Esophagus (tissue), 2 donors: ENCODE data around the gene ARID5B. TPM values are rescaled to one million over a fixed set of nuclear protein-coding genes. Genes with fewer than 3 reads are reported as not detected.
A peak's percentile ranks its signal among the peaks of the same experiment; 100 is the strongest.

Source experiments
- H3K27ac ChIP-seq, 2 donors: one replicate each; pipeline ENCODE4 v1.5.1; 2013; ENCODE audit warnings: low read depth in 2 of 2, mild to moderate bottlenecking in 2 of 2, inconsistent platforms in 1 of 2, low read length in 1 of 2, moderate library complexity in 1 of 2
- H3K27me3 ChIP-seq, 2 donors: one replicate each; pipeline ENCODE4 v1.6.1; 2013; ENCODE audit warnings: low read length in 2 of 2, control low read depth in 1 of 2, mild to moderate bottlenecking in 1 of 2; ENCODE audit not compliant: insufficient read depth in 2 of 2, control insufficient read depth in 1 of 2
- H3K36me3 ChIP-seq, 2 donors: one replicate each; pipeline ENCODE4 v1.6.1; 2013; ENCODE audit warnings: low read length in 1 of 2; ENCODE audit not compliant: control insufficient read depth in 2 of 2, insufficient read depth in 2 of 2
- H3K4me1 ChIP-seq, 2 donors: one replicate each; pipeline ENCODE4 v1.6.1; 2013; ENCODE audit warnings: low read length in 1 of 2; ENCODE audit not compliant: control insufficient read depth in 2 of 2, insufficient read depth in 2 of 2
- H3K4me3 ChIP-seq, 2 donors: one replicate each; pipeline ENCODE4 v1.5.1; 2013; ENCODE audit warnings: low read length in 2 of 2, mild to moderate bottlenecking in 2 of 2, low read depth in 1 of 2, moderate library complexity in 1 of 2
- H3K9me3 ChIP-seq, 2 donors: one replicate each; pipeline ENCODE4 v1.6.1; 2013; ENCODE audit warnings: mild to moderate bottlenecking in 2 of 2, low read depth in 1 of 2, low read length in 1 of 2, moderate library complexity in 1 of 2; ENCODE audit not compliant: control insufficient read depth in 2 of 2, insufficient read depth in 1 of 2
- WGBS, 2 donors: extraction: QIAGEN DNeasy Blood & Tissue Kit; methylation state at CpG; one replicate each; pipeline ENCODE4 v1.1.7; 2013; 5-methylcytosine and 5-hydroxymethylcytosine counted together
- polyA plus RNA-seq, 2 donors: library from polyadenylated mRNA; stranded (reverse); fragments of 200-250 nt; gene quantifications; one replicate each; pipeline ENCODE4 v1.2.3, GENCODE V29; 2013
- donor health status: healthy with polysubstance abuse.
- donor health status: Bipolar disorder and iron deficiency.

ARID5B gene
- polyA plus RNA-seq, 2 donors, result 6.7 to 7.7 TPM

DNA sequence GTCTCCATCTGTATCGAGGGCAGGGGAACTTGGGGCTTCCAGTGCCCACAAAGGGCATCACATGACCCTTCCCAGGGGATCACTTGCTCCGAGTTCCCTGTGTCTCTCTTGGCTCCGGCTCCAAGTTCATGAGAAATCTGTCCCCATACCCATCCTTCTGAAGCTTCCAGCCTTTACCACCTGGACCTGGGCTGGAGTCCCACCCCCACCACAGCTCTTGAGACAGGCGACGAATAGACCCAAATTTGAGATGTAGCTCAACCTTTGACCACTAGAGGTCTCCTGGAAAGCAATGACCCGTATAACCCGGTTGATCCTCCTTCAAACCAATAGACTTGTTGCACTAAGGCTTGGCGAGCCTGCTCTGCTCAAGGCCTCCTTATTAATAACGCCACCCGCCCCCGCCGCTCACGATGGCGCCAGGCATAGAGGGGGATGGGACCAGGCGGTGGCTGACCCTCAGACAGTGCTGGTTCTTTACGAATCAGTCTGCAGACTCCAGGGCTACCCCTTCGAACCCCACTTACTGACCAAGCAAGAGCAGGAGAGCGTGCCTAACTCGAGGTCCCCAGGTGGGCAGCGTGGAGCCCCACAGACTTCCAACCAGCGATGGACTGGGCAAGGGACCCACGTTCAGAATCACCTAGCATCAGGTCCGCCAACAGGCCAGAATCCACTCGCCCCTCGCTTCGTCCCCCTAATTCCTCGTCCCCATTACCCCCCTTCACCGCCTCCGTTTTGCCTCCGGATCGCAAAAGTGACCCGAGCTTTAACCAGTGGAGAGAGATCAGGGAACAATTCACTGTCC lies 4.4 kb upstream of the ARID5B start:
- no peaks in the 10 kb centered on the region for H3K9me3 ChIP-seq
- 22 to 33% methylated on average over 32 of the region's 32 CpGs for WGBS, 2 donors
- H3K4me3 ChIP-seq, result peak overlapping the region; percentile 30 to 43
- H3K4me1 ChIP-seq, result peaks cover 3 to 5% of the 10 kb centered on the region in 2 donors
- H3K36me3 ChIP-seq, result no peaks in the 10 kb centered on the region
- peak overlapping the region in 1 of 2 donors; percentile 46 for H3K27ac ChIP-seq
- H3K27me3 ChIP-seq, result no peaks in the 10 kb centered on the region

DNA sequence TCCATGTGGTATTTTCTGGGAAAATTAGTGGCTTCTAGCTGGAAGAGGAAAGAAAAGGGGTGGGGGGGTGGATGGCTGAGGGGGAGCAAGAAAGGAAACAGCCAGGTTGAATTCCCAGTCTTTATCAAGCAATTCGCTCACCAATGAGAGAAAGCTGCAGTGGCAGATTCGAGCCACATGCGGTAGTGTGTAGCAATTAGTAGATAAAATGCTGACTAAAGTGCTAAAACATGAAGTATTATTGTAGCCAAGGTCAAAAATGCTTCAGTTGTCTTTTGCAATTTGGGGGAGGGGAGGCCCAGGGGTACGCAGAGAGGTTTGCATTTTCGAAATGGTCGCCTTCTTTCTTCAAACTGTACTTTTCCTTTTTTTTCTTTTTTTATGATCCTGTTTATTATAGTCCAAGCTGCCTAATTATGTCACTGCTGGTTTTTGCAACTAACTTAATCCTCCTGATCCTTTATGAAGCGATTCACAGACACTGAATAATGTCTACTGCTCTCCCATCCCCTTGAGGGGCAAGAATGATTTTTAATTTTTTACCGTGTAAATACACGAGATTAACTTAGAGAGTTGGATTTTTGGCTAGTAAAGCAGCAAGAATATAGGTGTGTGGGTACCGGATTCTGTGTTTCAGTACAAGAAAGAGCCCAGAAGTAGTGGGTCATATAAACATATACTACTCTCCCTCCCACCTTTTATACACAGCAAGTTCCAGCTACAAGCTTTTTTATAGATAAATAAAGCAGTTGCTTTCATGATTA lies 3.6 kb upstream of the ARID5B start:
- no peaks in the 10 kb centered on the region for H3K27me3 ChIP-seq
- H3K27ac ChIP-seq, result no peak overlapping the region
- no peaks in the 10 kb centered on the region for H3K9me3 ChIP-seq
- H3K4me1 ChIP-seq, result peaks cover 3 to 5% of the 10 kb centered on the region in 2 donors
- H3K36me3 ChIP-seq, result no peaks in the 10 kb centered on the region
- peak overlapping the region; percentile 30 to 43 for H3K4me3 ChIP-seq
- 25 to 28% methylated on average over 10 of the region's 10 CpGs for WGBS, 2 donors

DNA sequence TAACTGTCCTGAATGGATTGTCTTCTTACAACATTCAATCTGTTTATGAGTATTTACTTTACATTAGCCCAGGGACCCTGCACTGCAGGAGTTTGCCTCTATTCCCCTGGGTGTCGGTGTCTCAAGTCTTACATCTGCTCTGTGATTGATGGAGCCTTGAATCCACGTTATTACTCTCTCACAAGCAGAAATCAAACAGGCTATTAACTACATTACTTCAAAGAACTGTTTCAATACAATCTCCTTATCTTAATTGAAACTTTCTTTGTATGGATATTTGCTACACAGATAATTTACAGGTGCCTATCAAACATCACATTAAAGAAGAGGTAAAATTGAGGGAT lies 3.1 kb upstream of the ARID5B start:
- no peaks in the 10 kb centered on the region for H3K36me3 ChIP-seq
- no peak overlapping the region for H3K27ac ChIP-seq
- no peaks in the 10 kb centered on the region for H3K9me3 ChIP-seq
- H3K27me3 ChIP-seq, result no peaks in the 10 kb centered on the region
- WGBS, 2 donors, result 42 to 43% methylated on average over 2 of the region's 2 CpGs
- H3K4me1 ChIP-seq, result peaks cover 3 to 5% of the 10 kb centered on the region in 2 donors
- no peak overlapping the region for H3K4me3 ChIP-seq

DNA sequence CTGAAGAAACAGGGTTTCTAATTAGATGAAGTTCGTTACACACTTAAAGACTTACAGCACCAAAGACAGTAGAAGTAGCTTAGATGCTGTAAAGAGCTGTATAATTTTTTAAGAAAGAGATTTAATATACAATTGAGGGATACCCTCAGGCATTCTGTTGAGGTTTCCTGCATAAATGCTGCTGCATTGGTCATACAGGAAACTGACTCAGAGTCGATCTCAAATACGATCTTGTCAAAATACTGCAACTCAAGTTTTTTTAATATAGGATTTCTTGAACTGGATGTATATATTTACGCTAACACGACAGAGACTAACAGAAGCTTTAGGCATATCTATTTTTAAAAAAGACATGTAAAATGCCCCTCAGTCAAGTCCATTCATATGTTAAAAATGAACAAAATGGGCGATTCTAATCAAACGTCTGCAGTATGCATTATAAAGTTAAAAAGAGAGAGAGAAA lies 2.4 kb upstream of the ARID5B start:
- WGBS, 2 donors, result 34 to 38% methylated on average over 7 of the region's 7 CpGs
- Histone ChIP-seq H3K4me1 (peaks cover 3 to 5% of the 10 kb centered on the region in 2 donors), H3K36me3 (no peaks in the 10 kb centered on the region), H3K9me3 (no peaks in the 10 kb centered on the region), H3K4me3 (peak overlapping the region in 1 of 2 donors; percentile 65), H3K27ac (no peak overlapping the region), H3K27me3 (no peaks in the 10 kb centered on the region)

DNA sequence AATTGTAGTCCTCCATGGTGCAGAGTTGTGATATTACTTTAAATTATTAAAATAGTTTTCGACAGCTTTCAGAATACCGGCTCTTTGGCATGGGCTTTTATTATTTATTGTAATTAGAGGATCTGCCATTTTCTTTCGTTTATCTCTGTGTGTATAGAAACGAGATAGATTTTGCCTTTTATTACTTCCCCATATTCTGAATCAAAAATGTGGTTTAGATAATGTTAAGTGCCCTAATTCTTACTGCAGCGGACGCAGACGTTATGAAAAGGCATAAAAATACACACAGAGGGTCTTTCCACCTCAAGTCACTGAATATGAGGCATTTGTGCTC lies 1.9 kb upstream of the ARID5B start:
- peaks cover 3 to 5% of the 10 kb centered on the region in 2 donors for H3K4me1 ChIP-seq
- H3K9me3 ChIP-seq, result no peaks in the 10 kb centered on the region
- no peaks in the 10 kb centered on the region for H3K36me3 ChIP-seq
- H3K4me3 ChIP-seq, result peak overlapping the region in 1 of 2 donors; percentile 65
- H3K27ac ChIP-seq, result peak overlapping the region; percentile 64 to 86
- WGBS, 2 donors, result 12 to 19% methylated on average over 7 of the region's 7 CpGs
- H3K27me3 ChIP-seq, result no peaks in the 10 kb centered on the region

DNA sequence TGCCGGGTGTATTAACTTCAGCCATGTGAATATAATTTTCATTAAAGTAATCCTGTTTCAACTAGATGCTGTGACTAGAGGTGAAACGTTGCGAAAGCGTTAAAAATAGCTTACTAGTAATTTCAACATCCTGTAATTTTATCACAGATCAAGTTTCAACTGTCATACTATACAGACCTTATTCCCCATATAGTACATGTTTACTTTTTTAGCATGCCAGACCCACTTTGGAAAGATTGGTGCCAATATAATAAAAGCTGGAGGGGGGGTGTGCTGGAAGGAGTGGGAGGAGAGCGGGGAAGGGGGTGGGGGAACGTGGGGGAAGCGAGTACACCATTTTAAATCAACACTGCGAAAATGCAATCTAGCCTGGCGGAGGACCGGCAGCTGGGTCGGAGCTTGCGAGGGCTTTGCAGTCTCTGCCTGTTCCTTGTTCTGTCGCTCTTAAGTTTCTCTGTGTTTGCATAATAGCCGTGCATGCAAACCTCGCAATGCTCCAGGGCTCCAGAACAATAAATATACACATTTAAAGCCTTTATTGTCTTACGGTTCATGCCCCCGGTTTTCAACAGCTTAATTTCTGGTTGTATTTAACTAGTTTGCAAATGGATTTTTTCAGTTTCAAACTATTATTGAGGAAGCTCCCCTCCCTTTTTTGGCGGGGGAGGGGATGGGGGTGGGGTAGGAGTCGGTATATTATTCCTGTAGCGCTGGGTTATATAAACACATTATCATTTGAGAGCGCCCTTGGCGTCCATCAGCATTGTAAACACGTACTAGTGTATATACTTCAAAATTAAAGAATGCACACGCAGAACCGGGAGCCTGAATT lies 1.3 kb upstream of the ARID5B start:
- Histone ChIP-seq H3K36me3 (no peaks in the 10 kb centered on the region), H3K27me3 (no peaks in the 10 kb centered on the region), H3K4me1 (peaks cover 3 to 5% of the 10 kb centered on the region in 2 donors), H3K27ac (peak overlapping the region; percentile 64 to 86), H3K4me3 (peak overlapping the region; percentile 38 to 65), H3K9me3 (no peaks in the 10 kb centered on the region)
- WGBS, 2 donors, result 1% methylated on average over 25 of the region's 25 CpGs

DNA sequence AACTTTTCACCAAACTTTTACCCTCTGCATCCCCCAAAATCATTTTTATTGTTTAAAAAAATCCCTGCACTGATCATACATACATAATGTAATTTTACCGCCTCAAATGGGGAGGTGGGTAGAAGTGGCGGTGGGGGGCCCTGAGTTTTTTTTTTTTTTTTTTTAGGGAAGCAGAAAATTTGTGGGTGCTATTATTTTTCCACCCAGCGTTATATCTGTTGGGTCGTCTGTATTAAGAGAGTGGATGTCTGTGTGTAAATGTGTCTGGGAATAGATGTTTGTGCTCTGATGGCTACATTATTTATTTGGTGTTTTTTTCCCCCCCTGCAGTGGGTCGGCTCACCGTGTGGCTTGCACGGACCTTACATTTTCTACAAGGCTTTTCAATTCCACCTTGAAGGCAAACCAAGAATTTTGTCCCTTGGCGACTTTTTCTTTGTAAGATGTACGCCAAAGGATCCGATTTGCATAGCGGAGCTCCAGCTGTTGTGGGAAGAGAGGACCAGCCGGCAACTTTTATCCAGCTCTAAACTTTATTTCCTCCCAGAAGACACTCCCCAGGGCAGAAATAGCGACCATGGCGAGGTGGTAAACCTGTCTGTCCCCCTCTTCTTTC lies 438 bp downstream of the ARID5B start:
- Histone ChIP-seq H3K27me3 (no peaks in the 10 kb centered on the region), H3K27ac (peak overlapping the region; percentile 95 to 98), H3K4me1 (peaks cover 3 to 5% of the 10 kb centered on the region in 2 donors), H3K36me3 (no peaks in the 10 kb centered on the region), H3K9me3 (no peaks in the 10 kb centered on the region), H3K4me3 (peak overlapping the region; percentile 65)
- 0% methylated on average over 14 of the region's 14 CpGs for WGBS, 2 donors

DNA sequence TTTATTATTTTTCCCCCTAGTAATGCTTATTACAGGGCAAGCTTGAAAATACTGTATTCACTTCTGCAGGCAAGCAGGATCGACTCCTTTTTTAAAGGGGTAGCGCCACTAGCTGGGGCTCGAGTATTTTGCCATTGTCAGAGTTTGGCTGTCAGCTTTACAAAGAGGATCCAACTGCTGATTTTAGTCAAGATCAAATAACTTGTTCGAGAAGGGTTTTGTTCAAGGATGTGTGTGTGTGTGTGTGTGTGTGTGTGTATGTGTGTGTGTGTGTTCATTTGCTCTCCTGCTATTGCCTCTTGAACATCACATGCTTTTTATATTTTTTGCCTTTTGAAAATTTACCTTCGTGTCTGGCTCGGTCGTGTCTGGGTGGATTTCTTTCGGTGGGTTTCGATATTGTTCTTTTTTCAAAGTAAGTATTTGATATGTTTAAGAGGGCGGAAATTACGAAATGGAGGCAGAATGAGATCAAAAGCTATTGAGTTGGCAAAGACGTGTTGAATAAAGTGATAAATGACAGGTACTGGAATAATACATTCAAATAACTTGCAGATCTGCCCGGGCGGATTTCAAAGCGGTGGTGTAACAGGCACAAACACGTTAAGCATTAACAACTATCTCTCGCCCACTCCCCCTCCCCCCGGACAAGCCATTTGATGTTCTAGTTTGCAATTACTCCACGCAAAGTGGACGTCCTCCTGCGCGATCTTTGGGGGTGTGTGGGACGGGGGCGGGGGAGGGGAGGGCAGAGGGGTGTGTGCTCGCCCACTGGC lies 1.1 kb downstream of the ARID5B start:
- H3K4me1 ChIP-seq, result no peaks in the 10 kb centered on the region
- H3K27ac ChIP-seq, result peak overlapping the region; percentile 95 to 98

More for the DNA sequence above, 1.1 kb downstream of the ARID5B start:
- 0 to 1% methylated on average over 25 of the region's 25 CpGs for WGBS, 2 donors
- no peaks in the 10 kb centered on the region for H3K36me3 ChIP-seq
- H3K9me3 ChIP-seq, result no peaks in the 10 kb centered on the region
- peak overlapping the region; percentile 65 for H3K4me3 ChIP-seq
- H3K27me3 ChIP-seq, result no peaks in the 10 kb centered on the region
